ENCODE data around the gene ZNF416.

ZNF416 gene

GRCh38 chr19:57559404-57560025 is 19.2 kb downstream of the ZNF416 start, which contains the start of gene ZNF550:
TSS of gene ZNF550 (minus strand) at chr19:57559863. CDS start at chr19:57559682, 181 bp downstream.
- H3K4me3 ChIP-seq (ENCODE audit: low read length), result peak within 1 kb of the TSS; percentile 93
- peak; percentile 84 for DNase-seq (ENCODE audit: low read depth)
- TF ChIP-seq CTCF (conservative IDR thresholded peaks at IDR 0.05; ENCODE audit: low read length), result no peak

DNA sequence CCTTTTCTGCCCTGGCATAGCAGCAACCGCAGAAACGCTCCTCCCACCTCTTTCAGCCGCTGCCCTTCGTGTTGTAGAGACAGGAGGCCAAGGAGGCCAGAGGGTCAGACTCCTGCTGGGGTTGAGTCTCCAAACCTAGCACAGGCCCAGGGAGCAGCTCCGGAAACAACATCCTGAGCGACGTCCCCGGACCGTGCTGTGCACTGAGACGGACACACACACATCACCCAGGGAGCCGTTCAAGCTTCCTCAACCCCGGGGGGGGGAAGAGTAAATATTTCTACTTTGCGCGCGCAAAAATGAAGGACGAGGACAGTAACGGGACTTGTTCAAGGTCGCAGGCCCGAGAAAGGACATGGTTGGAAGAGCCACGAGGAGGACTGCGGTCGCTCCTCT is 19.7 kb downstream of the ZNF416 start:
- H3K4me3 ChIP-seq (ENCODE audit: low read length), result peak overlapping the region; percentile 93
- TF ChIP-seq CTCF (conservative IDR thresholded peaks at IDR 0.05; ENCODE audit: low read length), result no peak
- DNase-seq (ENCODE audit: low read depth), result peak; percentile 10

- TF ChIP-seq CTCF (conservative IDR thresholded peaks at IDR 0.05; ENCODE audit: low read length), result peak; percentile 25; the same call in 1 of the 2 replicates
- peak overlapping the region; percentile 93 for H3K4me3 ChIP-seq (ENCODE audit: low read length)
- peak; percentile 15 for DNase-seq (ENCODE audit: low read depth)
These were observed 20.2 kb downstream of the ZNF416 start for GRCh38 chr19:57558525-57558924.

DNA sequence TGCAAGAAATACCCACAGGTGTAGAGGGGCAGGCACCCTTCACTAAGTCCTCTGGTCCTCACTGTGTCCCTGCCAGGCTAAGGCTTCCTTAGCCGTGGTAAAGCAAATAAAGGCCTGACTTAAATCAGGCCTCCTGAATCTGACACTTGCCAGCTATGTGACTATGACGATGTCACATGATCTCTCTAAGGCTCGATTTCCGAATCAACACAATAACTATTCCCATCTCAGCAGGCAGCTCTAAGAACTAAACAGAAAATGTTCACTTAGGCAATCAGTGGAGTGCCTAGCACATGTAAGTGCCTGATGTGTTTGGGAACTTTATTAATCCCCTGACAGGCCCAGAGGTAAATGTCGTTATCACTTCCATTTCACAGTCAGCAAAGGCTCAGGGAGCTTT is 21.1 kb downstream of the ZNF416 start:
- H3K4me3 ChIP-seq (ENCODE audit: low read length), result no peak overlapping the region
- no peak for DNase-seq (ENCODE audit: low read depth)
- TF ChIP-seq CTCF (conservative IDR thresholded peaks at IDR 0.05; ENCODE audit: low read length), result no peak

- no peak for DNase-seq (ENCODE audit: low read depth)
- no peak for TF ChIP-seq CTCF (conservative IDR thresholded peaks at IDR 0.05; ENCODE audit: low read length)
- H3K4me3 ChIP-seq (ENCODE audit: low read length), result no peak overlapping the region
These were observed 26.3 kb downstream of the ZNF416 start for GRCh38 chr19:57552432-57552831.

GRCh38 chr19:57546513-57546912 is 32.2 kb downstream of the ZNF416 start:
- TF ChIP-seq CTCF (conservative IDR thresholded peaks at IDR 0.05; ENCODE audit: low read length), result no peak
- no peak overlapping the region for H3K4me3 ChIP-seq (ENCODE audit: low read length)
- no peak for DNase-seq (ENCODE audit: low read depth)

DNA sequence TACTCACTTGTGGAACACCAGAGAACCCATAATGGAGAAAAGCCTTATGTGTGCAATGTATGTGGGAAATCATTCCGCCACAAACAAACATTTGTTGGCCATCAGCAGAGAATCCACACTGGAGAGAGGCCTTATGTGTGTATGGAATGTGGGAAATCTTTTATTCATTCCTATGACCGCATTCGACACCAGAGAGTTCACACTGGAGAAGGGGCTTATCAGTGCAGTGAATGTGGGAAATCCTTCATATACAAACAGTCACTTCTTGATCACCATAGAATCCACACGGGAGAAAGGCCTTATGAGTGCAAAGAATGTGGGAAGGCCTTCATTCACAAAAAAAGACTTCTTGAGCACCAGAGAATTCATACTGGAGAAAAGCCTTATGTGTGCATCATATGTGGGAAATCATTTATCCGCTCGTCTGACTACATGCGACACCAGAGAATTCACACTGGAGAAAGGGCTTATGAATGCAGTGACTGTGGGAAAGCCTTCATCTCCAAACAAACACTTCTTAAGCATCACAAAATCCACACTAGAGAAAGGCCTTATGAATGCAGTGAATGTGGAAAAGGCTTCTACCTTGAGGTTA is 40.7 kb downstream of the ZNF416 start:
- TF ChIP-seq CTCF (conservative IDR thresholded peaks at IDR 0.05; ENCODE audit: low read length), result no peak
- no peak overlapping the region for H3K4me3 ChIP-seq (ENCODE audit: low read length)
- DNase-seq (ENCODE audit: low read depth), result no peak
